CD4-positive, alpha-beta memory T cell (primary cell): Measurements from ENCODE around the gene LOXL3. TPM values are rescaled to one million over a fixed set of nuclear protein-coding genes. Genes with fewer than 3 reads are reported as not detected.
A peak's percentile ranks its signal among the peaks of the same experiment; 100 is the strongest.

ENCODE experiments used
- CTCF ChIA-PET: fragments of 350-600 bp; sonication (Branson Sonifier 250); formaldehyde crosslinking; loops from one replicate; lab custom pipeline; 2021; ENCODE audit warnings: inconsistent platforms; ENCODE audit not compliant: partially characterized antibody; lab: Charles Lee
- POLR2A ChIA-PET: fragments of 350-600 bp; sonication (Branson Sonifier 250); formaldehyde crosslinking; loops from one replicate; lab custom pipeline; 2021; ENCODE audit not compliant: partially characterized antibody; lab: Charles Lee
- DNase-seq, 5 donors: peaks; one replicate each; pipeline versions ENCODE4 v3.0.0 to v3.0.0-alpha.2; 2020 to 2022; ENCODE audit warnings: mixed read lengths in 1 of 5
- H3K27ac ChIP-seq: one replicate; pipeline ENCODE4 v1.7.0; 2013; ENCODE audit warnings: low read depth, low read length
- H3K27me3 ChIP-seq: 2 replicates; pipeline ENCODE4 v1.7.0; 2013; ENCODE audit warnings: mild to moderate bottlenecking, low read length, moderate library complexity; ENCODE audit not compliant: insufficient read depth
- H3K36me3 ChIP-seq: 2 replicates; pipeline ENCODE4 v1.7.0; 2013; ENCODE audit warnings: mild to moderate bottlenecking, low read length, moderate library complexity; ENCODE audit not compliant: insufficient read depth
- H3K4me1 ChIP-seq: 2 replicates; pipeline ENCODE4 v1.7.0; 2013; ENCODE audit warnings: mild to moderate bottlenecking, low read length, moderate library complexity; ENCODE audit not compliant: insufficient read depth
- H3K4me3 ChIP-seq, 2 donors: one replicate each; pipeline ENCODE4 v1.7.0; 2013; ENCODE audit warnings: low read length in 2 of 2, mild to moderate bottlenecking in 1 of 2
- H3K9me3 ChIP-seq, 2 donors: one replicate each; pipeline ENCODE4 v1.7.0; 2013; ENCODE audit warnings: low read length in 2 of 2, control low read depth in 1 of 2; ENCODE audit not compliant: control insufficient read depth in 1 of 2
- H3K27ac Mint-ChIP-seq, 7 donors: one replicate each; pipeline ENCODE4 v1.8.0; 2020 to 2021; ENCODE audit warnings: mixed read lengths in 7 of 7, mild to moderate bottlenecking in 6 of 7, inconsistent platforms in 3 of 7, moderate library complexity in 3 of 7
- H3K27me3 Mint-ChIP-seq, 2 donors: one replicate each; pipeline ENCODE4 v1.8.0; 2020 to 2021; ENCODE audit warnings: mixed read lengths in 2 of 2
- H3K36me3 Mint-ChIP-seq, 2 donors: one replicate each; pipeline ENCODE4 v1.8.0; 2020 to 2021; ENCODE audit warnings: mixed read lengths in 2 of 2, inconsistent platforms in 1 of 2, mild to moderate bottlenecking in 1 of 2
- H3K4me1 Mint-ChIP-seq, 4 donors: one replicate each; pipeline ENCODE4 v1.8.0; 2020 to 2021; ENCODE audit warnings: mixed read lengths in 4 of 4, mild to moderate bottlenecking in 1 of 4
- H3K4me3 Mint-ChIP-seq, 8 donors: one replicate each; pipeline ENCODE4 v1.8.0; 2020 to 2021; ENCODE audit warnings: mixed read lengths in 8 of 8, mild to moderate bottlenecking in 7 of 8, moderate library complexity in 6 of 8, inconsistent platforms in 3 of 8
- H3K9me3 Mint-ChIP-seq, 8 donors: one replicate each; pipeline ENCODE4 v1.8.0; 2020 to 2021; ENCODE audit warnings: mixed read lengths in 8 of 8, mild to moderate bottlenecking in 5 of 8, inconsistent platforms in 3 of 8, moderate library complexity in 1 of 8
- intact Hi-C: fragments of 100-400 bp; cut with micrococcal nuclease; formaldehyde crosslinking; loops from one replicate; pipeline ENCODE4 v1.15.1; 2023
- polyA plus RNA-seq, 2 donors: library from polyadenylated mRNA; unstranded; fragments of 300-500 nt; fragmentation: Illumina TruSeq; gene quantifications; one replicate each; pipeline ENCODE4 v1.2.3, GENCODE V29; 2021
- total RNA-seq, 2 experiments: library from RNA; stranded (reverse); gene quantifications; one replicate each; pipeline ENCODE4 v1.2.3, GENCODE V29; 2021

Gene LOXL3
- total and polyA plus RNA-seq, 4 experiments from 2014 or later: 0.25 to 0.32 TPM; not detected in 2

DNA sequence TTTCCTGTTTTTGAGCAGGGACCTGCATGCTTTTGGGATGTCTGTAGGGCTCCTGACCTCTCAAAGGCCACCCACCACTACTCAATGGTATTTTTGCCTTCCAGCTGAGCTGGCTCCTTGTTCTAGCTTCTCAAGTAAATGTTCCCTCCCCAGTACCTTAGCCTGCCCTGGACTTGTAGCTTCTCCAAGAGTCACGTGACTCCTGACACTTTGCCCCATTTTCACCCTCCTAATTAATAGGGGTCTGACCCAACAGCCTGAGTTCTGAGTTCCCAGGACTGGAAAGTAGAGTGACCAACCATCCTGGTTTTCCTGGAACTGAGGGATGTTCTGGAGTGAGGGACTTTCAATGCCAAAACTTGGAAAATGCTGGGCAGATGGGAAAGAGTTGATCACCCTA is 58.3 kb downstream of the LOXL3 start:
- no peak overlapping the region for H3K4me3 Mint-ChIP-seq
- peaks cover 39% of the 10 kb centered on the region for H3K36me3 ChIP-seq
- peaks cover 30 to 37% of the 10 kb centered on the region in 2 donors for H3K36me3 Mint-ChIP-seq
- ChIA-PET POLR2A (interaction anchor here (0.7 to 1.7 kb wide), 3 partner anchors 8 to 15 kb away, joined by 4 read pairs; no protein-coding TSS in a partner anchor), CTCF (interaction anchor here (1.8 kb wide), 1 partner anchor 36 kb away, joined by 5 read pairs; no protein-coding TSS in a partner anchor)
- no peak overlapping the region for H3K4me3 ChIP-seq
- H3K4me1 Mint-ChIP-seq: peaks cover 9 to 28% (median 18%) of the 10 kb centered on the region in 4 donors
- peaks cover 10% of the 10 kb centered on the region for H3K27me3 ChIP-seq
- no peak overlapping the region for H3K27ac ChIP-seq
- intact Hi-C loops: no loop called here
- H3K4me1 ChIP-seq: peaks cover 21% of the 10 kb centered on the region
- no peak for DNase-seq
- peaks cover 11 to 18% of the 10 kb centered on the region in 2 donors for H3K27me3 Mint-ChIP-seq
- H3K9me3 ChIP-seq: no peaks in the 10 kb centered on the region
- H3K27ac Mint-ChIP-seq: no peak overlapping the region
- no peaks in the 10 kb centered on the region for H3K9me3 Mint-ChIP-seq

GRCh38 chr2:74493546-74493945 is 60.2 kb downstream of the LOXL3 start:
- no peaks in the 10 kb centered on the region for H3K9me3 Mint-ChIP-seq
- CTCF ChIA-PET: interaction anchor here (1.1 to 1.2 kb wide), 2 partner anchors 10 to 94 kb away, joined by 3 to 4 read pairs; no protein-coding TSS in a partner anchor
- H3K4me3 Mint-ChIP-seq: no peak overlapping the region
- POLR2A ChIA-PET: interaction anchor here (1.1 to 1.7 kb wide), 4 partner anchors 10 to 36 kb away, joined by 3 to 7 read pairs (median 5); partner anchors contain the start of genes AUP1, CCDC142, HTRA2 and TTC31
- H3K27ac Mint-ChIP-seq: peak overlapping the region in 1 of 7 donors; percentile 11
- H3K4me1 Mint-ChIP-seq: peaks cover 5 to 14% (median 8%) of the 10 kb centered on the region in 4 donors
- Histone ChIP-seq H3K9me3 (no peaks in the 10 kb centered on the region), H3K36me3 (peaks cover 50% of the 10 kb centered on the region), H3K4me1 (peaks cover 11% of the 10 kb centered on the region), H3K27me3 (peaks cover 5% of the 10 kb centered on the region), H3K4me3 (no peak overlapping the region), H3K27ac (no peak overlapping the region)
- peaks cover 40 to 50% of the 10 kb centered on the region in 2 donors for H3K36me3 Mint-ChIP-seq
- intact Hi-C loops: no loop called here
- H3K27me3 Mint-ChIP-seq: peaks cover 4 to 6% of the 10 kb centered on the region in 2 donors
- DNase-seq: no peak

DNA sequence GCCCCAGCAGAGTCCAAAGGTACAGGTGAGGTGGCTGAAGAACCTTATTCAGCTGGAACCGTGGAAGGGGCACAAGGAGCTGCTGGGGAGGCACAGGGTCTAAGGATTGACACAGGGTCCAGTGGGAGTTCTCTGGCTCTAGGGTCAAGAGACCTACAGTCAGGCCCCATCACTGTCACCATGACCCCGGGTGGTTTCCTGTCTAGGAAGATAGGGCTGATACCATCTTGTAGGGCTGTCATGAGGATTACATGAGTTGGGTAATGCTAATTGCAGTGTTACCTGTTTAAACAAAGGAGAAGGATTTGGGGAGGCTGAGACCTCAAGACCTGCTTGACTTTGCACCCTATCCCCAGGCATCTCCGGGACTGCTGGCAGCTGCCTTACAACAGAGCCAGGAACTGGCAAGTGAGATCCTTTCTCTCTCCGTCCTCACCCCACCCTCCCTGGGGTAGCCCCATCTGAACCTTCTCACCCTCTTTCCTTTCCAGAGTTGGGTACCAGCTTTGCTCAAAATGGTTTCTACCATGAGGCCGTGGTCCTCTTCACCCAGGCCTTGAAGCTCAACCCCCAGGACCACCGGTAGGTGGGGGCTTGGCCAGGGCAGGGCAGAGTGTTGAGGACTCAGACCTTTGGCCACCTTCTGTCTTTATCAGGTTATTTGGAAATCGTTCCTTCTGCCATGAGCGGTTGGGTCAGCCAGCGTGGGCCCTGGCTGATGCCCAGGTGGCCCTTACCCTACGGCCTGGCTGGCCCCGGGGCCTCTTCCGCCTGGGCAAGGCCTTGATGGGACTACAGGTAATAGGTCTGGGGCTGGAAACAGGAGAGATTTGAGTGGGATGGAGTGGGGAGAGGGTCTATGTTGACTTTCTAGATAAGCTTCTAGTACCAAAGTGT is 61.8 kb downstream of the LOXL3 start:
- POLR2A ChIA-PET: interaction anchor here (1.7 to 2.6 kb wide), 2 partner anchors 12 to 38 kb away, joined by 5 to 9 read pairs; partner anchors contain the start of genes AUP1 and HTRA2
- no peak for DNase-seq

GRCh38 chr2:74489906-74490305 is 63.8 kb downstream of the LOXL3 start:
- H3K36me3 ChIP-seq: peaks cover 50% of the 10 kb centered on the region
- no peaks in the 10 kb centered on the region for H3K27me3 Mint-ChIP-seq
- peaks cover 49 to 61% of the 10 kb centered on the region in 2 donors for H3K36me3 Mint-ChIP-seq
- ChIA-PET POLR2A (interaction anchor here (1.0 to 1.6 kb wide), 2 partner anchors 17 to 32 kb away, joined by 3 to 4 read pairs; partner anchors contain the start of genes PCGF1 and WBP1), CTCF (interaction anchor here (1.0 to 11.3 kb wide), 2 partner anchors 43 to 98 kb away, joined by 3 to 141 read pairs; no protein-coding TSS in a partner anchor)
- no peaks in the 10 kb centered on the region for H3K9me3 Mint-ChIP-seq
- H3K4me3 ChIP-seq: no peak overlapping the region
- intact Hi-C loops: loop anchor here (10.0 kb wide), 1 partner anchor 165 kb away; the partner anchor contains the start of gene SEMA4F
- peaks cover 0 to 8% (median 2%) of the 10 kb centered on the region in 4 donors for H3K4me1 Mint-ChIP-seq
- no peaks in the 10 kb centered on the region for H3K9me3 ChIP-seq
- H3K4me1 ChIP-seq: no peaks in the 10 kb centered on the region
- H3K27me3 ChIP-seq: no peaks in the 10 kb centered on the region
- H3K27ac ChIP-seq: no peak overlapping the region
- H3K4me3 Mint-ChIP-seq: no peak overlapping the region
- DNase-seq: no peak
- no peak overlapping the region for H3K27ac Mint-ChIP-seq

More for the DNA sequence above, 61.8 kb downstream of the LOXL3 start:
- Histone ChIP-seq H3K27me3 (peaks cover under 1% of the 10 kb centered on the region), H3K9me3 (no peaks in the 10 kb centered on the region), H3K4me3 (no peak overlapping the region), H3K27ac (no peak overlapping the region), H3K36me3 (peaks cover 50% of the 10 kb centered on the region), H3K4me1 (no peaks in the 10 kb centered on the region)
- Mint-ChIP-seq H3K36me3 (peaks cover 42 to 52% of the 10 kb centered on the region in 2 donors), H3K27me3 (no peaks in the 10 kb centered on the region), H3K27ac (no peak overlapping the region), H3K4me1 (peaks cover 0 to 3% (median under 1%) of the 10 kb centered on the region in 4 donors), H3K4me3 (no peak overlapping the region), H3K9me3 (no peaks in the 10 kb centered on the region)
- CTCF ChIA-PET: interaction anchor here (1.0 kb wide), 1 partner anchor 95 kb away, joined by 3 read pairs; no protein-coding TSS in a partner anchor
- intact Hi-C loops: no loop called here

- ChIA-PET CTCF (interaction anchor here (1.0 to 11.3 kb wide), 2 partner anchors 44 to 99 kb away, joined by 3 to 141 read pairs; no protein-coding TSS in a partner anchor), POLR2A (interaction anchor here (1.0 to 1.6 kb wide), 3 partner anchors 12 to 31 kb away, joined by 3 to 5 read pairs (median 4); partner anchors contain the start of genes PCGF1 and WBP1)
- H3K9me3 ChIP-seq: no peaks in the 10 kb centered on the region
- H3K27me3 ChIP-seq: no peaks in the 10 kb centered on the region
- no peaks in the 10 kb centered on the region for H3K9me3 Mint-ChIP-seq
- peaks cover 0 to 8% (median 3%) of the 10 kb centered on the region in 4 donors for H3K4me1 Mint-ChIP-seq
- no peak for DNase-seq
- no peak overlapping the region for H3K4me3 ChIP-seq
- no peak overlapping the region for H3K27ac Mint-ChIP-seq
- no peaks in the 10 kb centered on the region for H3K27me3 Mint-ChIP-seq
- peaks cover 5% of the 10 kb centered on the region for H3K4me1 ChIP-seq
- peaks cover 45% of the 10 kb centered on the region for H3K36me3 ChIP-seq
- no peak overlapping the region for H3K4me3 Mint-ChIP-seq
- intact Hi-C loops: loop anchor here (10.0 kb wide), 1 partner anchor 166 kb away; the partner anchor contains the start of gene SEMA4F
- peaks cover 49 to 55% of the 10 kb centered on the region in 2 donors for H3K36me3 Mint-ChIP-seq
- H3K27ac ChIP-seq: no peak overlapping the region
Measured at GRCh38 chr2:74488643-74489481, 64.9 kb downstream of the LOXL3 start.

- H3K9me3 ChIP-seq: no peaks in the 10 kb centered on the region
- Mint-ChIP-seq H3K27me3 (no peaks in the 10 kb centered on the region), H3K4me1 (peaks cover 12 to 26% (median 17%) of the 10 kb centered on the region in 4 donors), H3K4me3 (peak overlapping the region in 1 of 8 donors; percentile 41), H3K27ac (no peak overlapping the region), H3K9me3 (no peaks in the 10 kb centered on the region), H3K36me3 (peaks cover 30 to 41% of the 10 kb centered on the region in 2 donors)
- no peak overlapping the region for H3K4me3 ChIP-seq
- DNase-seq: no peak
- H3K36me3 ChIP-seq: peaks cover 17% of the 10 kb centered on the region
- ChIA-PET CTCF (interaction anchor here (11.3 kb wide), 1 partner anchor 102 kb away, joined by 141 read pairs; no protein-coding TSS in a partner anchor), POLR2A (no interaction called here)
- H3K27me3 ChIP-seq: no peaks in the 10 kb centered on the region
- intact Hi-C loops: loop anchor here (10.0 kb wide), 1 partner anchor 169 kb away; the partner anchor contains the start of gene SEMA4F
- no peak overlapping the region for H3K27ac ChIP-seq
- H3K4me1 ChIP-seq: peaks cover 23% of the 10 kb centered on the region
Measured at GRCh38 chr2:74486141-74486540, 67.6 kb downstream of the LOXL3 start.
